ENCODE measurements around the gene KRTAP13-3. TPM values are rescaled to one million over a fixed set of nuclear protein-coding genes. Genes with fewer than 3 reads are reported as not detected.

KRTAP13-3 gene
- total RNA-seq, 2 donors from 2014 or later, result not detected

GRCh38 chr21:30408782-30409494 lies 16.8 kb downstream of the KRTAP13-3 start:
- no peaks in the 10 kb centered on the region for H3K36me3 Mint-ChIP-seq
- ATAC-seq (no peak), DNase-seq (ENCODE audit: low spot score) (no peak)
- H3K4me1 Mint-ChIP-seq (ENCODE audit: low read depth in 2 of 2), result no peaks in the 10 kb centered on the region
- H3K4me3 Mint-ChIP-seq, result no peak overlapping the region
- H3K27ac Mint-ChIP-seq, result no peak overlapping the region
- peaks cover 12% of the 10 kb centered on the region for H3K9me3 Mint-ChIP-seq
- no peaks in the 10 kb centered on the region for H3K27me3 Mint-ChIP-seq

- DNase-seq (ENCODE audit: low spot score), result no peak
- H3K4me3 Mint-ChIP-seq, result no peak within 1 kb of the TSS
- ATAC-seq, result no peak
- H3K27me3 Mint-ChIP-seq, result no peaks in the 10 kb centered on the region
- peaks cover 4% of the 10 kb centered on the region for H3K9me3 Mint-ChIP-seq
- H3K4me1 Mint-ChIP-seq (ENCODE audit: low read depth in 2 of 2), result no peaks in the 10 kb centered on the region
- no peak within 1 kb of the TSS for H3K27ac Mint-ChIP-seq
- H3K36me3 Mint-ChIP-seq, result peaks cover 4% of the 10 kb centered on the region
Measured at GRCh38 chr21:30395731-30396130, 30.0 kb downstream of the KRTAP13-3 start, which contains the start of gene KRTAP13-1. KRTAP13-1 (plus strand) TSS chr21:30396031; CDS start chr21:30396087, 56 bp downstream.

GRCh38 chr21:30391492-30392025 lies 34.2 kb downstream of the KRTAP13-3 start:
- no peaks in the 10 kb centered on the region for H3K4me1 Mint-ChIP-seq (ENCODE audit: low read depth in 2 of 2)
- DNase-seq (ENCODE audit: low spot score) (no peak), ATAC-seq (no peak)
- H3K27me3 Mint-ChIP-seq, result no peaks in the 10 kb centered on the region
- H3K27ac Mint-ChIP-seq, result no peak overlapping the region
- no peaks in the 10 kb centered on the region for H3K36me3 Mint-ChIP-seq
- H3K9me3 Mint-ChIP-seq, result peaks cover 11% of the 10 kb centered on the region
- no peak overlapping the region for H3K4me3 Mint-ChIP-seq

- no peak overlapping the region for H3K27ac Mint-ChIP-seq
- no peaks in the 10 kb centered on the region for H3K27me3 Mint-ChIP-seq
- H3K4me1 Mint-ChIP-seq (ENCODE audit: low read depth in 2 of 2), result no peaks in the 10 kb centered on the region
- H3K36me3 Mint-ChIP-seq, result no peaks in the 10 kb centered on the region
- H3K9me3 Mint-ChIP-seq, result peaks cover 9% of the 10 kb centered on the region
- ATAC-seq, result no peak
- H3K4me3 Mint-ChIP-seq, result no peak overlapping the region
- no peak for DNase-seq (ENCODE audit: low spot score)
Measured at GRCh38 chr21:30382201-30382600, 43.5 kb downstream of the KRTAP13-3 start.

Other genes with a start within 250 kb of the KRTAP13-3 start
- not detected for gene CLDN8, start 209.8 kb downstream of the KRTAP13-3 start, total RNA-seq
- not detected for gene KRTAP24-1, start 143.0 kb downstream of the KRTAP13-3 start, total RNA-seq
- not detected for gene KRTAP25-1, start 136.4 kb downstream of the KRTAP13-3 start, total RNA-seq
- not detected for gene KRTAP26-1, start 105.6 kb downstream of the KRTAP13-3 start, total RNA-seq
- not detected for gene KRTAP27-1, start 88.2 kb downstream of the KRTAP13-3 start, total RNA-seq
- gene KRTAP23-1, start 77.3 kb downstream of the KRTAP13-3 start, total RNA-seq, result not detected
- gene KRTAP13-2, start 53.7 kb downstream of the KRTAP13-3 start, total RNA-seq, result not detected
- not detected for gene KRTAP13-1, start 29.9 kb downstream of the KRTAP13-3 start, total RNA-seq
- not detected for gene KRTAP13-4, start 4.3 kb upstream of the KRTAP13-3 start, total RNA-seq
- gene KRTAP15-1, start 14.3 kb upstream of the KRTAP13-3 start, total RNA-seq, result not detected
- gene KRTAP19-1, start 54.4 kb upstream of the KRTAP13-3 start, total RNA-seq, result not detected
- not detected for gene KRTAP19-2, start 61.5 kb upstream of the KRTAP13-3 start, total RNA-seq
- not detected for gene KRTAP19-3, start 66.1 kb upstream of the KRTAP13-3 start, total RNA-seq
- gene KRTAP19-4, start 71.2 kb upstream of the KRTAP13-3 start, total RNA-seq, result not detected
- not detected for gene KRTAP19-5, start 76.2 kb upstream of the KRTAP13-3 start, total RNA-seq
- gene KRTAP19-6, start 115.9 kb upstream of the KRTAP13-3 start, total RNA-seq, result not detected
- not detected for gene KRTAP19-7, start 135.4 kb upstream of the KRTAP13-3 start, total RNA-seq
- not detected for gene KRTAP22-2, start 164.5 kb upstream of the KRTAP13-3 start, total RNA-seq
- not detected for gene KRTAP6-3, start 166.5 kb upstream of the KRTAP13-3 start, total RNA-seq
- not detected for gene KRTAP6-2, start 173.0 kb upstream of the KRTAP13-3 start, total RNA-seq
- not detected for gene KRTAP22-1, start 175.2 kb upstream of the KRTAP13-3 start, total RNA-seq
- not detected for gene KRTAP6-1, start 188.0 kb upstream of the KRTAP13-3 start, total RNA-seq
- gene KRTAP20-1, start 190.5 kb upstream of the KRTAP13-3 start, total RNA-seq, result not detected
- gene KRTAP20-4, start 194.7 kb upstream of the KRTAP13-3 start, total RNA-seq, result not detected
- gene KRTAP20-2, start 209.3 kb upstream of the KRTAP13-3 start, total RNA-seq, result not detected
- gene KRTAP20-3, start 216.9 kb upstream of the KRTAP13-3 start, total RNA-seq, result not detected

All from natural killer cell treated with Interleukin-12 subunit alpha and Interleukin-12 subunit beta and Interleukin-15 and Interleukin-18, amount 100 ng/mL, for 72 hours (primary cell).